GM19468 (cell line): Measurements from ENCODE around the gene INKA2.

Experiments
- ATAC-seq: cut with Tn5 transposase; IDR thresholded peaks from one replicate; pipeline ENCODE4 v1.9.1; 2021; ENCODE audit warnings: mild to moderate bottlenecking, moderate library complexity, moderate number of reproducible peaks; ENCODE audit not compliant: unreplicated experiment; ENCODE audit errors: extremely low read depth

INKA2 gene

GRCh38 chr1:111734426-111734825, 4.8 kb downstream of the INKA2 start:
- no peak for ATAC-seq

GRCh38 chr1:111733992-111734341, 5.2 kb downstream of the INKA2 start:
- no peak for ATAC-seq

- no peak for ATAC-seq
Observed at GRCh38 chr1:111733183-111733991, 5.8 kb downstream of the INKA2 start.

- ATAC-seq: no peak
Observed at GRCh38 chr1:111732718-111733117, 6.5 kb downstream of the INKA2 start.

- no peak for ATAC-seq
Observed at GRCh38 chr1:111731956-111732355, 7.2 kb downstream of the INKA2 start.

GRCh38 chr1:111730706-111731105, 8.5 kb downstream of the INKA2 start:
- no peak for ATAC-seq

GRCh38 chr1:111729946-111730681, 9.1 kb downstream of the INKA2 start:
- ATAC-seq: no peak

- ATAC-seq: no peak
Observed at GRCh38 chr1:111729271-111729921, 9.8 kb downstream of the INKA2 start.

- no peak for ATAC-seq
Observed at GRCh38 chr1:111727056-111727455, 12.1 kb downstream of the INKA2 start.

GRCh38 chr1:111725192-111725591, 14.0 kb downstream of the INKA2 start:
- ATAC-seq: no peak

- no peak for ATAC-seq
Observed at GRCh38 chr1:111723871-111724270, 15.3 kb downstream of the INKA2 start.

- no peak for ATAC-seq
Observed at GRCh38 chr1:111723091-111723806, 15.9 kb downstream of the INKA2 start.

GRCh38 chr1:111720977-111721786, 18.0 kb downstream of the INKA2 start:
- ATAC-seq: no peak

- no peak for ATAC-seq
Observed at GRCh38 chr1:111720274-111720976, 18.8 kb downstream of the INKA2 start.

- ATAC-seq: no peak
Observed at GRCh38 chr1:111719674-111720132, 19.5 kb downstream of the INKA2 start.

- no peak for ATAC-seq
Observed at GRCh38 chr1:111719135-111719534, 20.1 kb downstream of the INKA2 start.

- ATAC-seq: no peak
Observed at GRCh38 chr1:111717450-111717849, 21.7 kb downstream of the INKA2 start.

- no peak for ATAC-seq
Observed at GRCh38 chr1:111716333-111716732, 22.9 kb downstream of the INKA2 start.

GRCh38 chr1:111709986-111710385, 29.2 kb downstream of the INKA2 start:
- ATAC-seq: no peak
